GM20000 (cell line): ENCODE results near the gene RFX2.
"Not testable (repeated sequence)": the region's sequence is repeated elsewhere in the genome, so short reads cannot be mapped to it uniquely, and the experiment has no call there.

Source experiments
- DNase-seq: peaks from one replicate; pipeline ENCODE4 v3.0.0; 2012; ENCODE audit warnings: low spot score
- CTCF ChIP-seq: IDR thresholded peaks from 2 replicates; pipeline ENCODE4 v1.5.1; 2012; ENCODE audit warnings: mild to moderate bottlenecking, control low read depth; ENCODE audit errors: extremely low read depth, missing control alignments

RFX2 gene

DNA sequence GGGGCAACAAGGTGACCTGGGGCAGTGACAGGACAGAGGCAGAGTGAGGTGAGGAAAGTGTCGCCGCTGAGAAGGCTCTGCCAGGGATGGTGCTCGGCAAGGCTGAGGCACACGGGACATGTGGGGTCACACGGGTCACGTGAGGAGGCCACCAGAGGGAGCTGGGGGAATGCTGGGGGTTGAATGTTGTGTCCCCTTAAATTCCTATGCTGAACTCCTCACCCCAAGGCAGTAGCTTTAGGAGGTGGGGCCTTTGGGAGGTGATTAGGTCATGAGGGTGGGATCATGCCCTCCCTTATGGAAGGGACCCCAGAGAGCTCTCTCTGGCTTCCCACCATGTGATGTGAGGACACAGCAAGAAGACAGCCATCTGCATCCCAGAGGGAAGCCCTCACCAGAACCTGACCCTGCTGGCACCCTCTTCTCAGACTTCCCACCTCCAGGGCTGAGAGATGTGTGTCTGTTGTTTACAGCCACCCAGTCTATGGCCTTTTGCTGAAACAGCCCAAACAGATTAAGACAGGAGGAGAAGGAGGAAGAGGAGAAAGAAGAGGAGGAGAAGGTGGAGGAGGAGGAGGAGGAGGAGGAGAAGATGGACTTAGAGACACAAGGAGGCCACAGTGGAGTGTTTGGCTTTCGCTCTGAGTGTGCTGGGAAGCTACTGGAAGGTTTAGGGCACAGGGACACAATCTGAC, 35.4 kb downstream of the RFX2 start:
- no peak for DNase-seq
- no peak for TF ChIP-seq CTCF

- DNase-seq = no peak
- TF ChIP-seq CTCF = no peak
Measured at GRCh38 chr19:6073858-6074708, 36.2 kb downstream of the RFX2 start.

DNA sequence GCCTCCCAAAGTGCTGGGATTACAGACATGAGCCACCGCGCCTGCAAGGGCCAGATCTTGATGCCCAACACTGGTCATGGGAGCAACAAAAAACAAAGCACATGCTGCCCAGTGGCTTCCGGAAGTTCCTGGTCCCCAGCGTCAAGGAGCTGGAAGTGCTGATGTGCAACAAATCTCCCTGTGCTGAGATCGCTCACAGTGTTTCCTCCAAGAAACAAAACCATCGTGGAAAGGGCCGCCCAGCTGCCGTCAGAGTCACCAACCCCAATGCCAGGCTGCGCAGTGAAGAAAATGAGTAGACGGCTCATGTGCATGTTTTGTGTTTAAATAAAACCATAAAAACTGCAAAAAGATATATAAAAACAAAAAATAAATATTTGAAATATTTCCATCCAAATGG, 37.1 kb downstream of the RFX2 start:
- not testable (repeated sequence) for DNase-seq

GRCh38 chr19:6071875-6072274, 38.4 kb downstream of the RFX2 start:
- DNase-seq = no peak

GRCh38 chr19:6070720-6071485, 39.4 kb downstream of the RFX2 start:
- no peak for DNase-seq

More at GRCh38 chr19:6071875-6072274, 38.4 kb downstream of the RFX2 start:
- no peak for TF ChIP-seq CTCF

GRCh38 chr19:6070207-6070681, 40.1 kb downstream of the RFX2 start:
- DNase-seq = no peak
- no peak for TF ChIP-seq CTCF

More at GRCh38 chr19:6070720-6071485, 39.4 kb downstream of the RFX2 start:
- TF ChIP-seq CTCF = no peak

DNA sequence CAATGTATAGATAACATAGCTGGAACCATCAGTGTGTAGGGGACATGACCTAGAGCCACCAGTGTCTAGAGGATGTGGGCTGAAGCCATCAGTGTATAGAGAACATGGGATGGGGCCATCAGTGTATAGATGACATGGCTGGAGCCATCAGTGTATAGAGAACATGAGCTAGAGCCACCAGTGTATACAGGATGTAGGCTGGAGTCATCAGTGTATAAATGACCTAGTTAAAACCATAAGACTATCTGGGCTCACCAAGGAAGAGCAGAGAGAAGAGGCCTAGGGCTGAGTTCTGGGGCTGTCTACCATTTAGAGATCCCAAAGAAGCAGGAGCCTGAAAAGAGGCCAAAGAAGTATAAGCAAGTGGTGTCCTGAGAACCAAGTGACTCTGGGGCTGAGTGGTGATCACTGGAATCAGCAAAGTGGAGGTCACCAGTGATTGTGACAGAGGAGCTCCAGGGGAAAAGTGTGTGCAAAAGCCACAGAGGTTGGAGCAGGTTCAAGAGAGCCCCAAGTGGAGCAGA, 41.0 kb downstream of the RFX2 start:
- no peak for DNase-seq
- TF ChIP-seq CTCF = no peak
